HG02852 (cell line): Measurements from ENCODE around the gene LIM2.
"Not testable (repeated sequence)": the region's sequence is repeated elsewhere in the genome, so short reads cannot be mapped to it uniquely, and the experiment has no call there.

Source experiments
- ATAC-seq: cut with Tn5 transposase; IDR thresholded peaks from one replicate; pipeline ENCODE4 v1.9.1; 2021; ENCODE audit warnings: mild to moderate bottlenecking, moderate library complexity; ENCODE audit not compliant: unreplicated experiment

Gene LIM2

GRCh38 chr19:51397453-51397852, 9.7 kb upstream of the LIM2 start:
- not testable (repeated sequence) for ATAC-seq

- ATAC-seq = no peak
These were observed 8.4 kb upstream of the LIM2 start for GRCh38 chr19:51396175-51396574.

- ATAC-seq = peak; percentile 82
These were observed 6.5 kb upstream of the LIM2 start for GRCh38 chr19:51394050-51394836.

- ATAC-seq = no peak
These were observed 4.9 kb upstream of the LIM2 start for GRCh38 chr19:51392701-51393100.

GRCh38 chr19:51391073-51391611, 3.4 kb upstream of the LIM2 start:
- no peak for ATAC-seq

GRCh38 chr19:51389143-51389542, 1.4 kb upstream of the LIM2 start:
- ATAC-seq = no peak

- no peak for ATAC-seq
These were observed 773 bp downstream of the LIM2 start for GRCh38 chr19:51386882-51387520.

- no peak for ATAC-seq
These were observed 5.8 kb downstream of the LIM2 start for GRCh38 chr19:51382004-51382403.

GRCh38 chr19:51380379-51380778, 7.4 kb downstream of the LIM2 start:
- ATAC-seq = no peak

- no peak for ATAC-seq
These were observed 10.4 kb downstream of the LIM2 start for GRCh38 chr19:51377422-51377821.

- no peak for ATAC-seq
These were observed 12.1 kb downstream of the LIM2 start for GRCh38 chr19:51375504-51376221.

GRCh38 chr19:51372649-51373504, 14.9 kb downstream of the LIM2 start, which contains the start of gene NKG7:
Gene NKG7, minus strand, starts transcription at chr19:51372654. Its CDS starts 119 bp downstream, at chr19:51372535.
- no peak for ATAC-seq

GRCh38 chr19:51372021-51372648, 15.6 kb downstream of the LIM2 start:
- ATAC-seq = no peak

GRCh38 chr19:51371186-51371690, 16.5 kb downstream of the LIM2 start:
- no peak for ATAC-seq

GRCh38 chr19:51370230-51370629, 17.5 kb downstream of the LIM2 start:
- ATAC-seq = no peak

GRCh38 chr19:51368366-51369282, 19.1 kb downstream of the LIM2 start, which contains the start of gene CLDND2:
Gene CLDND2, minus strand, starts transcription at chr19:51369003. Its CDS starts 426 bp downstream, at chr19:51368577.
- ATAC-seq = no peak

GRCh38 chr19:51367565-51368365, 20.0 kb downstream of the LIM2 start:
- ATAC-seq = peak; percentile 68

GRCh38 chr19:51367255-51367564, 20.6 kb downstream of the LIM2 start:
- ATAC-seq = peak; percentile 12
